DOHH2 (cell line): ENCODE data around the gene KIF26B.

ENCODE experiments used
- EZH2phosphoT487 ChIP-seq: fragments of 200-600 bp; sonication (generic); IDR thresholded peaks from 2 replicates; pipeline ENCODE4 v1.6.1; 2017; ENCODE audit warnings: borderline replicate concordance, mild to moderate bottlenecking, antibody characterized with exemption, low read length, moderate library complexity, mixed read lengths
- TF ChIP-seq, protein P1 (sequence below): fragments of 200-600 bp; sonication (generic); IDR thresholded peaks from one replicate; pipeline ENCODE4 v1.5.1; 2014; ENCODE audit warnings: antibody characterized with exemption, mild to moderate bottlenecking, low read depth, low read length; ENCODE audit not compliant: poor library complexity, severe bottlenecking

DNA sequence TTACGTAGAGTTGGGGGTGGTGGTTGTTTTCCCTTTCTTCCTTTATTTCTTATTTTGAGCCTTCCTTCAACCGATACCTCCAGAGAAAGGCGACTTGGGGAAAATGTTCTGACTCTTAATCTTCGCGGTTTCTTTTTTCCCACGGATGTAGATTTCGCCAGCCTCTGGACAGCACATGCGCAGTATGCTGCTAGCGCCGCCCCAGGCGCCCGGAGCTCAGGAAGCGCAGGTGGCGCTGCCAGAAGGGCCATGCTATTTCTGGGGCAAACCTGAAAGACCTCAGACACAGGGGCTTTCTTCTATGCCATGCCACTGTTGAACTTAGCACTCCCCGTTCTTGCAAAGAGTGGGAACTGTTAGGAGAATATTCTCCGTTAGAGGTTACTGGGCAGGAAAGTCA lies 392.1 kb downstream of the KIF26B start:
- TF ChIP-seq, protein P1, sequence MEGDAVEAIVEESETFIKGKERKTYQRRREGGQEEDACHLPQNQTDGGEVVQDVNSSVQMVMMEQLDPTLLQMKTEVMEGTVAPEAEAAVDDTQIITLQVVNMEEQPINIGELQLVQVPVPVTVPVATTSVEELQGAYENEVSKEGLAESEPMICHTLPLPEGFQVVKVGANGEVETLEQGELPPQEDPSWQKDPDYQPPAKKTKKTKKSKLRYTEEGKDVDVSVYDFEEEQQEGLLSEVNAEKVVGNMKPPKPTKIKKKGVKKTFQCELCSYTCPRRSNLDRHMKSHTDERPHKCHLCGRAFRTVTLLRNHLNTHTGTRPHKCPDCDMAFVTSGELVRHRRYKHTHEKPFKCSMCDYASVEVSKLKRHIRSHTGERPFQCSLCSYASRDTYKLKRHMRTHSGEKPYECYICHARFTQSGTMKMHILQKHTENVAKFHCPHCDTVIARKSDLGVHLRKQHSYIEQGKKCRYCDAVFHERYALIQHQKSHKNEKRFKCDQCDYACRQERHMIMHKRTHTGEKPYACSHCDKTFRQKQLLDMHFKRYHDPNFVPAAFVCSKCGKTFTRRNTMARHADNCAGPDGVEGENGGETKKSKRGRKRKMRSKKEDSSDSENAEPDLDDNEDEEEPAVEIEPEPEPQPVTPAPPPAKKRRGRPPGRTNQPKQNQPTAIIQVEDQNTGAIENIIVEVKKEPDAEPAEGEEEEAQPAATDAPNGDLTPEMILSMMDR, result no peak
- TF ChIP-seq EZH2phosphoT487, result no peak
